Stimulated activated naive CD8-positive, alpha-beta T cell treated with anti-CD3 and anti-CD28 coated beads, Interleukin-15, Interleukin-2, amounts not matched to agents 100 ng/mL and 50 ng/mL, for 24 hours (primary cell): ENCODE results near the gene KRT83.
A peak's percentile ranks its signal among the peaks of the same experiment; 100 is the strongest.
"Not testable (repeated sequence)": the region's sequence is repeated elsewhere in the genome, so short reads cannot be mapped to it uniquely, and the experiment has no call there.

Experiments
- H3K27ac Mint-ChIP-seq: one replicate; pipeline ENCODE4 v1.8.0; 2021; ENCODE audit warnings: mild to moderate bottlenecking, mixed read lengths
- H3K27me3 Mint-ChIP-seq: one replicate; pipeline ENCODE4 v1.8.0; 2021; ENCODE audit warnings: mixed read lengths
- H3K36me3 Mint-ChIP-seq: one replicate; pipeline ENCODE4 v1.8.0; 2021; ENCODE audit warnings: low read depth, mixed read lengths
- H3K4me1 Mint-ChIP-seq: one replicate; pipeline ENCODE4 v1.8.0; 2021; ENCODE audit warnings: low read depth, mixed read lengths
- H3K4me3 Mint-ChIP-seq: one replicate; pipeline ENCODE4 v1.8.0; 2021; ENCODE audit warnings: mild to moderate bottlenecking, mixed read lengths
- H3K9me3 Mint-ChIP-seq: one replicate; pipeline ENCODE4 v1.8.0; 2021; ENCODE audit warnings: mixed read lengths

KRT83 gene

DNA sequence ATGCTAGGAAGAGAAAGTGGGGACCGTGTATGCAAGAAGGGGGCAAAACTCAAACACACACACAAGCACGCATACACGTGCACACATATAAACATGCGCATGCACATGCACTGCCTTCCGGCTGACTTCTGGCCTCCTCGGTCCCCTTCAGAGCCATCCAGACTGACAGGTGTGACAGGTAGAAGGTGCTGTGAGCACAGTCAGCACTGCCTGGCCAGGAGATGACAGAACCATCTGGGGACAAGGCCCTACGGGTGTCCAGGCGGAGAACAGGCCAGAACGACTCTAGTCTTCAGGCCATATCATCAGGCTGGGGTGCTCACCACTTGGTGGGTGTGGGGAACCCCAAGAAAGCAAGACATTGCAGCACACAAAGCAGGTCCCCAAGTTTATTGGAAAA, 7.3 kb downstream of the KRT83 start:
- Mint-ChIP-seq H3K9me3 (no peaks in the 10 kb centered on the region), H3K27ac (no peak overlapping the region), H3K4me3 (no peak overlapping the region), H3K4me1 (peaks cover under 1% of the 10 kb centered on the region), H3K36me3 (no peaks in the 10 kb centered on the region), H3K27me3 (peaks cover 45% of the 10 kb centered on the region)

DNA sequence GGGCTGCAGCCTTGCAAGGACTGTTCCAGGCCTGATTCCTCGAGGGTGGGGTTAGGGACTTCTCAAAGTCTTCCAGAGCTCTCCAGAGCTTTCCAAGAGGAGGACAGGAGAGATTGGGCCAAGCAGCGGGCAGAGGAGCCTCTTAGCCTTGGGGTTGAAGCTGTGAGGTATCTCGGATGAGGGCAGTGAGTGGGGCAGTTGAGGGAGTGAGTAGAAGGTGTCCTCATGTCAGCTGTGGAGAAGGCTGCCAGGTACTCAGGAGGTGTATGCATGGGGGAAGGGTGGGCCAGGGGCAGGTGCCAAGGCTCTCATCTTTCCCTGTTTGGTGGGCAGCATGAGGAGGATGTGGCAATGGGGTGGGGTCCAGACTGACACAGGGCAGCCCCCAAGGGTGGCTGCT, 7.7 kb downstream of the KRT83 start:
- Mint-ChIP-seq H3K36me3 (no peaks in the 10 kb centered on the region), H3K27ac (no peak overlapping the region), H3K27me3 (peaks cover 47% of the 10 kb centered on the region), H3K9me3 (no peaks in the 10 kb centered on the region), H3K4me3 (no peak overlapping the region), H3K4me1 (peaks cover 4% of the 10 kb centered on the region)

DNA sequence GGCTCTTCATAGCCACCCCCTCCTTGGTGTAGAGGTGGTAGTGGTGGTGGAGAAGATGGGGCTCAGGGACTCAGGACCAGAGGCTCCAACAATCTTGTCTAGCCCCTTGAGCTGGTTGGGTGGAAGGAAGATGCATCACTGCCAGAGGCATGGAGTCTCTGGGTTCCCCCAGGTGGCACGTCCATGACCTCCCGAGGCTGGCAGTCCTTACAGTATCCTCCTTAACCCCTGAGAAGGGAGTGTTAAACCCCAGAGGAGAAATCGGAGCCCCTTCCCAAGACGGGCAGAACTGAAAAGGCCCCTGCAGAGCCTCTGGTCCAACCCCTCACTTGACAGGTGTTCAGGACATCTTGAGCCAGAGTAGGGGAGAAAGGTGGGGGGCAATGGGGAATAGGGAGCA, 9.1 kb downstream of the KRT83 start:
- Mint-ChIP-seq H3K36me3 (no peaks in the 10 kb centered on the region), H3K27ac (no peak overlapping the region), H3K27me3 (peaks cover 55% of the 10 kb centered on the region), H3K4me1 (peaks cover 4% of the 10 kb centered on the region), H3K4me3 (no peak overlapping the region), H3K9me3 (no peaks in the 10 kb centered on the region)

DNA sequence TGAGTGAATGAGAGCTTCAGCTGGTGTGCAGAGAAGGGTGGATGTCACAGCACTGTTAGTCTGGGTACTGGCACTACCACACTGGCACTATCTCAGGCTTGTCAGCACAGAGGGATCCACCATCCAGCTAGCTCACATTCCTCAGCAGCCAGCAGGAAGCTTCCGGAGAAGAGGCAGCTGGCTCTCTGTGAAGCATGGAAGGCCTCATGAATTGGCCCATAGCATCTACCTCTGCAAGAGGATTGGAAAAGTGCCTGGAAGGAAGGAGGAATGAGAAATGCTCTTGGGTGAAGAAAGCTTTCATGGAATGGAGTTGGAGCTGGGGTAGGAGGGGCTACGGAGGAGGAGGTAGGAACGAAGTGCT, 9.9 kb downstream of the KRT83 start:
- Mint-ChIP-seq H3K27me3 (peaks cover 63% of the 10 kb centered on the region), H3K36me3 (no peaks in the 10 kb centered on the region), H3K4me3 (no peak overlapping the region), H3K9me3 (no peaks in the 10 kb centered on the region), H3K27ac (no peak overlapping the region), H3K4me1 (peaks cover 4% of the 10 kb centered on the region)

DNA sequence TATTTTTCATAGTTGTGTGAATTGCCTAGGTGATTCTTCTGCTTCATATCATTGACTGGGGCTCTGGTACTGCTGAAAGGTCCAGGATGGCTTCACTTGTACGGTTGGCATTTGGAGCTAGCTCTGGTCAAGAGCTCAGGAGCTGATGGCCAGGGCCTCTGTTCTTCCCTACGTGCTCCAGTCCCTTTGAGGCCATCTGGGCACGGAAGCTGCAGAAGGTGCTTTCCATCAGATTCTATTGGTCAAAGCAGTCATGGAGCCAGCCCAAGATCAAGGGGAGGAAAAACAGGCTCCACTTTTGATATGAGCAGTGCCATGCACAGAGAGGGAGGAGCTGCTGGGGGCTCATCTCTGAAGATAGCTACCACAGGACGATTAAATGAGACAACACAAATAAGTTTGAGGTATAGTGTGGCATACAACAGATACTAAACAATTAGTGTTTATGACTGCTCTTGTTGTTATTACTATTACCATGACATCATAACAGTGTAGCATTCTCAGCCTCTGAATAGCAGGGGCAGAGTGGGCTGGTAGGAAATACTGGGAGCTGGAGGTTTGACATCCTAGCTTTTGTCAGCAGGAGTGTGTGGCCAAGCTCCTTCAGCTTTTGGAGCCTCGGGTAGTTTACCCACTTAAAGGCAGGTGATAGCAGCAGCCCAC, 10.4 kb downstream of the KRT83 start:
- H3K27ac Mint-ChIP-seq, result no peak overlapping the region
- peaks cover 7% of the 10 kb centered on the region for H3K4me1 Mint-ChIP-seq
- no peak overlapping the region for H3K4me3 Mint-ChIP-seq
- peaks cover 65% of the 10 kb centered on the region for H3K27me3 Mint-ChIP-seq
- no peaks in the 10 kb centered on the region for H3K36me3 Mint-ChIP-seq
- H3K9me3 Mint-ChIP-seq, result no peaks in the 10 kb centered on the region

DNA sequence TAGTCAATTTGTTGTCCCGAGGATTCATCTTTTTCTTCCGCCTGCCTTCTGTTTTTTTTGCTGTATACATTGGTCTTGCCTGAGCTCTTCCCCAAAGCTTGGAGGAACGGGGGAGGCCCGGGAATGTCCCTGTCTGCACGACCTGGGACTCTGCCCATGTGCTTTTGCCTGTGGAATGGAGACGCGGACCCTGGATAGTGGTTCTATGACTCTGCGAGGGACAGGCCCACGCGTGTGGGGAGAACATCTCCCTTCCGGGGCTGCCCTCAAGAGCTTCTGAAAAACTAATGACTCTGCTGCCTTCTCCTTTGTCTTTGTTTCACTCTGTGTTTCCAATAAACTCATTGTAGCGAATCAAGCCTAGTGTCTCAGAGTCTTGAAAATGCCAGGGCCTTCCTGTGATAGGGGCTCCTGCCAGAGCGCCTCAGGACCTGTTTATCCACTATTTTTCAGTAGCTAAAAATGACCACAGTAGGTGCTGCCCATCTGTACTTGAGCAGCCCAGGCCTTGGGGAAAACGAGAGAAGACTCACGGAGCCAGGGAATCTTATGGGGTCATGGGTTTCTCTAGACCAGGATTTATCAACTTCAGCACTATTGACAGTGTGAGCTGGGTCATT, 12.3 kb downstream of the KRT83 start:
- Mint-ChIP-seq H3K27me3 (peaks cover 59% of the 10 kb centered on the region), H3K27ac (no peak overlapping the region), H3K4me1 (peaks cover 21% of the 10 kb centered on the region), H3K9me3 (no peaks in the 10 kb centered on the region), H3K36me3 (no peaks in the 10 kb centered on the region), H3K4me3 (peak overlapping the region; percentile 43)

DNA sequence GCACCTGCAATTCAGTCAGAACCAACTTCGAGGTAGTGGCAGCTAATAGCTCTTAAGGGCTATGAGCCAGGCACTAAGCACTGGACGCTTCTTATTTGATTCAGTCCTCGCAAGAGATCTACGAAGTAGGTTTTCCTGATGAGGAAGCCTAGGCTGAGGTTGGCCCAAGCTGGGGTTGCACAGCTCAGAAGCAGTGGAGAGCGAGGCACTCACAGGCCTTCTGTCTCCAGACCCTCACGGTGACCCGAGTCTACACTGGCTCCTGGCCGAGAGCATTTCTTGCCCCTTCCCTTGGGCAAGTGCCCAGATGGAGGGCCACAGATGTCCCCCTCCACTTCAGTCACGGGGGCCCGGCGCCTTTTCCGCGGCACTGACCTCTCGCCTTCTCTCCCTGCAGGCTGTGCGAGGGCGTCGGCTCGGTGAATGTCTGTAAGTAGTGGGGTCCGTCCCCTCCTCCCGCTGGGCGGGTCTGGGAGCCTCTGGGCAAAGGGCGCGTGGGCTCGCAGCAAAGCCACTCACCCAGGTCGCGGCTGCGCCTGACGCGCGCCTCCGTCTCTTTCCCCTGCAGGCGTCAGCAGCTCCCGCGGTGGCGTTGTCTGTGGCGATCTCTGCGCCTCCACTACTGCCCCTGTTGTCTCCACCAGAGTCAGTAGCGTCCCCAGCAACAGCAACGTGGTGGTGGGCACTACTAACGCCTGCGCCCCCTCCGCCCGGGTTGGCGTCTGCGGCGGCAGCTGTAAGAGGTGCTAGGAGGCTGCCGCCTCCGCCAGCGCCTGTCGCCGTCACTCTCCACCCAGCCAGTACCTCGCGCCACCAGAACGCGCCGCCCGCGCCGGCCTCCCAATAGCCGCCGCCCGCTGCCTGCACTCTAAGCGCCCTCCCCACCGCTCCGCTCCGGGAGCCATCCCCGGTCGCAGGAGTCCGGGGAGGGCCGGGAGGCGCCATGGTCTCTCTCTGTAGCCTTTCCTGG, 13.1 kb downstream of the KRT83 start:
- H3K36me3 Mint-ChIP-seq, result no peaks in the 10 kb centered on the region

DNA sequence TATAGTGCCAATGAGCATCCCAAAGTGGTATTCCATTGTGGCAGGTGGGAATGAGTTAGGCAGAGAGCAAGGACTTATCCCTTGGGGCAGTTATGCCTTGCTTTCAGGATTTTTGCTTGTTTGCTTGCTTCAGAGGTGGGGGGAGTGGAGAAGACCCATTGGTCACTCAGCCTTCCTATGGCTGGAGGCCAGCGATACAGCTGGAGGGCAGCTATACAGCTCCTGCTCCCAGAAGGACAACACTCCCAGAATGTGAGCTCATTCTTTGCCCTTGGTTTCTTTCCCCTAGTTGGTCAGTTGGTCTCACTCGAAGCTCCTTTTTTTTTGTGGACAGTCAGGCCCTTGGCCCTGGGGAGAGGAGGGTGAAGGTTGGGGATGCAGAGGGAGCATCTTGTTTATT, 14.5 kb downstream of the KRT83 start:
- no peak overlapping the region for H3K4me3 Mint-ChIP-seq

More for the DNA sequence above, 13.1 kb downstream of the KRT83 start:
- Mint-ChIP-seq H3K27me3 (peaks cover 59% of the 10 kb centered on the region), H3K4me3 (peak overlapping the region; percentile 53), H3K9me3 (no peaks in the 10 kb centered on the region), H3K27ac (no peak overlapping the region), H3K4me1 (peaks cover 21% of the 10 kb centered on the region)

DNA sequence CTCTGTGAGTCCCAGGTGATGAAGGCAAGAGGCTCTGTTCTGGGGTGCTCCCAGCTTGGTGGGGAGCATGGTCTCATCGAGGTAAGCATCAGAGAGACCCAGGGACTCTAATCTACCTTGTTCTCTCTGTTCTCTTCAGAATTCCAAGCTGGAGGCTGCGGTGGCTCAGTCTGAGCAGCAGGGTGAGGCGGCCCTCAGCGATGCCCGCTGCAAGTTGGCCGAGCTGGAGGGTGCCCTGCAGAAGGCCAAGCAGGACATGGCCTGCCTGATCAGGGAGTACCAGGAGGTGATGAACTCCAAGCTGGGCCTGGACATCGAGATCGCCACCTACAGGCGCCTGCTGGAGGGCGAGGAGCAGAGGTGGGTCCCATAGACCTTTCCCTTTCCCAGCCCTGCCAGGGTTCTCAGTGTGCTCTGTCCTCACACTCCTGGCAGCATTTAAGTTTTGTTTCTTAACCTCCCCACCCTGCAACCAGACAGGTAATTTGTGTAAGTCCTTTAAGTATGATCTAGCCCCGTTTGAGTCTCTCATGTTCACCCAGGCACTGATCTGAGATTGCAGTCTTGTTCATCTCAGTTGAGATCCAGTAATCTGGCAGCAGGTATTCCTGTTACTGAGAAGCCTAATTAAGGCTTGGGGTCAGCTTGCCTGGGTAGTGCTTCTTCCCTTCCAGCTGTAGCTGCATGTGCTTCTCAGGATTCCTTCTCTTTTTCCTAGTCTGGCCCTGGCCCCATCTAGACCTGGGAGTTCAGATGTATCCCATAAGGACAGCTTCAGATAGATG, 15.1 kb downstream of the KRT83 start:
- H3K27ac Mint-ChIP-seq, result no peak overlapping the region
- H3K9me3 Mint-ChIP-seq, result no peaks in the 10 kb centered on the region
- H3K27me3 Mint-ChIP-seq, result peaks cover 47% of the 10 kb centered on the region
- H3K4me1 Mint-ChIP-seq, result peaks cover 21% of the 10 kb centered on the region
- no peaks in the 10 kb centered on the region for H3K36me3 Mint-ChIP-seq
- H3K4me3 Mint-ChIP-seq, result no peak overlapping the region

More for the DNA sequence above, 14.5 kb downstream of the KRT83 start:
- H3K9me3 Mint-ChIP-seq, result no peaks in the 10 kb centered on the region
- peaks cover 21% of the 10 kb centered on the region for H3K4me1 Mint-ChIP-seq
- no peak overlapping the region for H3K27ac Mint-ChIP-seq
- no peaks in the 10 kb centered on the region for H3K36me3 Mint-ChIP-seq
- peaks cover 53% of the 10 kb centered on the region for H3K27me3 Mint-ChIP-seq

DNA sequence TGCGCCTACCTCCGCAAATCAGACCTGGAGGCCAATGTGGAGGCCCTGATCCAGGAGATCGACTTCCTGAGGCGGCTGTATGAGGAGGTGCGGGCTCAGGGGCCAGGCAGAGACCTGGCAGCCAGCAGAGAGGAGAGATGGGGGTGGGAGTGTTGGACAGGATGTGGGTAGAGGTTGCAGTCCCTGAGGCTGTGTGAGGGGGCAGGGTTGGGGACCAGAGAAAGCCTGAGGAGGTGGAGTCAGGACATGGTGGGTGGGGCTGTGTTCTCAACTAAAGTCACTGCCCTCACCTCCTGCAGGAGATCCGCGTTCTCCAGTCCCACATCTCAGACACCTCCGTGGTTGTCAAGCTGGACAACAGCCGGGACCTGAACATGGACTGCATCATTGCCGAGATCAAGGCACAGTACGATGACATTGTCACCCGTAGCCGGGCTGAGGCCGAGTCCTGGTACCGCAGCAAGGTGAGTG, 16.2 kb downstream of the KRT83 start:
- H3K27me3 Mint-ChIP-seq, result peaks cover 37% of the 10 kb centered on the region
- H3K4me1 Mint-ChIP-seq, result peaks cover 21% of the 10 kb centered on the region
- not testable (repeated sequence) for H3K36me3 Mint-ChIP-seq, H3K27ac Mint-ChIP-seq, H3K4me3 Mint-ChIP-seq, H3K9me3 Mint-ChIP-seq

DNA sequence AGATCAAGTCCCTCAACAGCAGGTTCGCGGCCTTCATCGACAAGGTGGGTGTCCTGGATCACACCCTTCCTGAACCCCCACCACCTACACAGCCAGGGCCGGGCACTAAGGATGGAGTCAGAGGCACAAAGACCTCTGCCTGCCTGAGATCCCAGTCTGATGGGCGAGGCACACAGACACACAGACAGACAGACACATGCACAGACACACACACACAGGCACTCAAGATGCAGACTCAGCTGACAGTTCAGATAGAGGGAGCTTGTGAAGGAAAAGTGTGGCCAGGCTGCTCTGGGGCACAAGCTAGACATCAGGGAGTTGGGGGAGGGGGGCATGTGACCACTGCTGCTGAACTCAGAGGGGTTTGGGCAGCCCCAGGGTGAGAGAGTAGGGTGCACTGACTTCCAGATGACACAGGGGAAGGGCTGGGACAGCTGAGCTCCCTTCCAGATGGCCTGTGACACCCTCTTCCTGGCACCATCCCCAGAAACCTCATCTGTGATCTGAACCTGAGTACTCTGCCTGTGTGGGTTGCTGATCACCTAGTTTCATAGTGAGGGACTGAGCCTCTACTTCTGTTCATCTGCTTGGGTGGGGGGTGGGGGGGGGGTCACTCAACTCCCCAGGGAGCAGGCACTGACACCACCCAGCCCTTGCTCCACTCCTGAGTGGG, 18.8 kb downstream of the KRT83 start:
- not testable (repeated sequence) for H3K9me3 Mint-ChIP-seq, H3K4me3 Mint-ChIP-seq, H3K36me3 Mint-ChIP-seq, H3K27ac Mint-ChIP-seq
- peaks cover 22% of the 10 kb centered on the region for H3K27me3 Mint-ChIP-seq
- peaks cover 17% of the 10 kb centered on the region for H3K4me1 Mint-ChIP-seq

DNA sequence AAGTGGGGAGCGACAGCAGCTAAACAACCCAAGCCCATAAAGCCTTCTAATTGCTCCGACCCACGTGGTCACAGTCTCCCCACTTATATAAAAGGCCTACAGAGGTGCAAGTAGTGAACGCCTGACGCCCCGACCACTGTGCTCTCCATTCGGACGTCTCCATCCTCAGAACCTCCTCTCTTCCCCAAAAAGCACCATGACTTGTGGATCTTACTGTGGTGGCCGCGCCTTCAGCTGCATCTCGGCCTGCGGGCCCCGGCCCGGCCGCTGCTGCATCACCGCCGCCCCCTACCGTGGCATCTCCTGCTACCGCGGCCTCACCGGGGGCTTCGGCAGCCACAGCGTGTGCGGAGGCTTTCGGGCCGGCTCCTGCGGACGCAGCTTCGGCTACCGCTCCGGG, 19.5 kb downstream of the KRT83 start:
- not testable (repeated sequence) for H3K36me3 Mint-ChIP-seq, H3K4me3 Mint-ChIP-seq, H3K9me3 Mint-ChIP-seq, H3K27ac Mint-ChIP-seq
- H3K4me1 Mint-ChIP-seq, result peaks cover 17% of the 10 kb centered on the region
- peaks cover 15% of the 10 kb centered on the region for H3K27me3 Mint-ChIP-seq

DNA sequence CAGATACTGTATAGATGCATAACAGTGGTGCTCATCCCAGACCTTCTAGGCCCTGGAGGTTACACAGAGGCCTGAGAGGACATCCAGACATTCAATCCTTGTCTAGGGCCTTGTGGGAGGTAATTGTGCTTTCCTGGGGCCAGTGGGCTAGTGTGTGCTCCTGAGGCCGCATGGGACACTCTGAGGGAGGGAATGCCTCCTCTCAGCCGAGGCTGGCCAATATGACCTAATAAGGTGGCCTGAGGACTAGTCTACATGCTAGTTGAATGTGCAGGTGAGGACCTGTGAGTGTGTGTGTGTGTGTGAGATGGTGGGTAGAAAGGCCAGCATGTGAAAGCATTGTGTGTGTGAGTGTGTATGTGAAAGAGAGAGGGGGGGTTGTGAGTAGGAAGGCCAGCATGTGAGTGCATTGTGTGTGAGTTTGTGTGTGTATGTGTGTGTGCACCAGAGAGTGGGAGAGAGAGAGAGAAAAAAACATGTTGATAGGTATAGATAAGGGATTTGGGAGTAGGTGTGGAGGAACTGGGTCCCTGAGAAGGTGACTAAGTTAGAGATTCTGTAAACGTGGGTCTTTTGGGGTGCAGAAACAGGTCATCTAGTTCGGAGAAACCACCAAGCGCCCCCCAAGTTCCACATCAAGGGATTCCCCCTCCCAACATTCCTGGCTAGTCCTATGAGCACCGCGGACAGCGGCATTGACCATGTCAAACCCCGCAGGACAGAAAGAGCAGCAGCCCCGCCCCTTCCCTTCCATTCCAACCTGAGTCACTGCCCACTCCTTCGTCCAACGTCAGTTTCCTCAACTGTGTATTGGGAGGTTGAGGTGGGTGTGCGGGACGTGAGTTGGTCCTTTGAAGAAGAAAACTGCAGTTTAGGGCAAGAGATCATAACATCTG, 20.2 kb downstream of the KRT83 start:
- Mint-ChIP-seq H3K27ac (no peak overlapping the region), H3K27me3 (peaks cover 9% of the 10 kb centered on the region), H3K36me3 (no peaks in the 10 kb centered on the region), H3K4me1 (peaks cover 16% of the 10 kb centered on the region), H3K4me3 (no peak overlapping the region), H3K9me3 (no peaks in the 10 kb centered on the region)
